GM21381 (cell line): ENCODE data around the gene SLC13A3.
"Not testable (repeated sequence)": the region's sequence is repeated elsewhere in the genome, so short reads cannot be mapped to it uniquely, and the experiment has no call there.

Source experiments
- ATAC-seq: cut with Tn5 transposase; IDR thresholded peaks from one replicate; pipeline ENCODE4 v1.9.1; 2021; ENCODE audit warnings: mild to moderate bottlenecking, moderate library complexity; ENCODE audit not compliant: unreplicated experiment

Gene SLC13A3

GRCh38 chr20:46682063-46682821 is 31.0 kb upstream of the SLC13A3 start:
- no peak for ATAC-seq

GRCh38 chr20:46681032-46681854 is 30.0 kb upstream of the SLC13A3 start:
- no peak for ATAC-seq

- no peak for ATAC-seq
Observed at GRCh38 chr20:46680684-46681031, 29.4 kb upstream of the SLC13A3 start.

DNA sequence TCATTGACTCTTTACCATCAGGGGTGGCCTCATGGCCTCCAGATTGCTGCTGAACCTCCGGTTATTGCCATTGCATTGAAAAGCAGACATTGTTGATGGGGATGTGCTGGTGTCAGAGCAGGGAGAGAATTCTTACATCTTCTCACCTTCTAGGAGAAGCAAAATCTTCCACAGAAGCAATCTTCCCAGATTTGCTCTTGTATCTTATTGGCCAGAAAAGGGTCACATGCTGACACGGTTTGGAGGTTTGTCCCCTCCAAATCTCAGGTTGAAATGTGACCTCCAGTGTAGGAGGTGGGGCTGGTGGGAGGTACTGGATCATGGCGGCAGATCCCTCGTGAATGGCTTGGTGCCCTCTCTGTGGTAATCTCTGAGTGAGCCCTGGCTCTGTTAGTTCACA is 27.3 kb upstream of the SLC13A3 start:
- ATAC-seq, result no peak

DNA sequence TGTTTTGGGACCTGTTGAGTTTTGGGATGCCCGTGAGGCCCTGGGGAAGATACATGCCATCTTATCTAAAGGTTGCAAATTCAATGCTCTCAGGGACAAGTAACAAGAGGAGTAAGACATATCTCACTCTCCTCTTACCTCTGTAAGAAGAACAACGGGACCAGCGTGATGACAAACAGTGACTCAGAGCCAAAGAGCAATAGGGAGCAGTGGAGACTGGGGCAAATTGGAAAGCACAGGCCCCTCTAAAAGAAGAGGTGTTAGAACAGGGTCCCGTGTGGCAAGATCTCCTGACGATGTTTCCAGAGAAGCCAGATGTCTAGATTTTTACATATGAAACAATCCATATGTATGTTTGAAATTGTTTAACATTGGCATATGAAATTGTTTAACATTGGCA is 26.3 kb upstream of the SLC13A3 start:
- ATAC-seq, result no peak

DNA sequence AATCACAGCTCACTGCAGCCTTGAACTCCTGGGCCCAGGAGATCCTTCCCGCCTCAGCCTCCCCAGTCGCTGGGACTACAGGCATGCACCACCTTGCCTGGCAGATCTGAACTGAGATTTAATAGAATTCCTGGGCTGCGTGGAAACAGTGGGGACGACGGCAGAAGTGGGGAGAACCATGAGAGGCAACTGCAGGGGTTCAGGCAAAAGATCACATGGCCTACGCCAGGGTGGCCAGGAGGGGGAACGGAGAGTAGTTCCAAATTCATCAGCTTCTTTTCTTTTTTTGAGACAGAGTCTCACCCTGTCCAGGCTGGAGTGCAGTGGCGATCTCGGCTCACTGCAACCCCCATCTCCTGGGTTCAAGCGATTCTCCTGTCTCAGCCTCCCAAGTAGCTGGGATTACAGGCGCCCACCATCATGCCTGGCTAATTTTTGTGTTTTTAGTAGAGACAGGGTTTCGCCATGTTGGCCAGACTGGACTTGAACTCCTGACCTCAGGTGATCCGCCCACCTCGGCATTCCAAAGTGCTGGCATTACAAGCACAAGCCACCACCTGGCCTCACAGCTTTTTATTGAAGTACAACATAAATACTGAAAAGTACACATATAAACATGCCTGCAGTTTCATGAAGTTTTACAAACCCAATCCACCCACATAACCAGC is 25.5 kb upstream of the SLC13A3 start:
- ATAC-seq, result not testable (repeated sequence)

DNA sequence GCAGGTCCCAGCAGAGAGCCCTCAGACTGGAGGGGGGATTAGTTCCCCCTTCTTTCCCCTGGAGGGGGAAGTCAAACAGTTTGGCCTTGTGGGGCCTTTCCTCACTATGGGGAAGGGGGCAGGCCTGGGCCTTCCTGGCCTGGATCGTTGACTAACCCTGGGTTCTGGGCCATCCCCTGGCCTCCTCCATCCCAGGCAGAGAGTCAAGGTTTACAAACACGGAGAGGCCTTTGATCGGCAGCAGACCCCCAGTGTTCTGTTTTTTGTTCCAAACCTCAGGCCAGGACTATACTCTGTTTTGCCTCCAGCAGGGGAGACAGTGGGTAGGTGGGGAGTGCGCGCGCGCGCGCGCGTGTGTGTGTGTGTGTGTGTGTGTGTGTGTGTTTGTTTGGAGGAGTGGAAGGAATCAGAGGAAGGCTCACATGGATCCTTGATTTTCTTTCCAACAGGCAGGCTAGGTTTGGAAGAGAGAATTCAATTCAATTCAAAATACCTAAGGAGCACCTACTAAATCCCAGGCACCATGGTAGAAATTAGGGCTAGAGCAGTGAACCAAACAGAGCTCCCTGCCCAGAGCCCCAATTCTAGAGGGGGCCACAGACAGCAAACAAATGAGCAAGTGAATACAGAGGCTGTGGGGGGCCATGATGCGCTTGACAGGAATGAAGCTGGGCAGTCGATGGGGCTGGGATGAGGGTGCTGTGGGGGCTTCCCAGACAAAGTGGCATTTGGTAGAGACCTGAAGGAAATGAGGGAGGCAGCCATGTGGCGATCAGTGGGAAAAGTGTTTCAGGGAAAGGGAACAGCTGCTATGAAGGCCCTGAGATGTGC is 23.2 kb upstream of the SLC13A3 start:
- ATAC-seq, result no peak

DNA sequence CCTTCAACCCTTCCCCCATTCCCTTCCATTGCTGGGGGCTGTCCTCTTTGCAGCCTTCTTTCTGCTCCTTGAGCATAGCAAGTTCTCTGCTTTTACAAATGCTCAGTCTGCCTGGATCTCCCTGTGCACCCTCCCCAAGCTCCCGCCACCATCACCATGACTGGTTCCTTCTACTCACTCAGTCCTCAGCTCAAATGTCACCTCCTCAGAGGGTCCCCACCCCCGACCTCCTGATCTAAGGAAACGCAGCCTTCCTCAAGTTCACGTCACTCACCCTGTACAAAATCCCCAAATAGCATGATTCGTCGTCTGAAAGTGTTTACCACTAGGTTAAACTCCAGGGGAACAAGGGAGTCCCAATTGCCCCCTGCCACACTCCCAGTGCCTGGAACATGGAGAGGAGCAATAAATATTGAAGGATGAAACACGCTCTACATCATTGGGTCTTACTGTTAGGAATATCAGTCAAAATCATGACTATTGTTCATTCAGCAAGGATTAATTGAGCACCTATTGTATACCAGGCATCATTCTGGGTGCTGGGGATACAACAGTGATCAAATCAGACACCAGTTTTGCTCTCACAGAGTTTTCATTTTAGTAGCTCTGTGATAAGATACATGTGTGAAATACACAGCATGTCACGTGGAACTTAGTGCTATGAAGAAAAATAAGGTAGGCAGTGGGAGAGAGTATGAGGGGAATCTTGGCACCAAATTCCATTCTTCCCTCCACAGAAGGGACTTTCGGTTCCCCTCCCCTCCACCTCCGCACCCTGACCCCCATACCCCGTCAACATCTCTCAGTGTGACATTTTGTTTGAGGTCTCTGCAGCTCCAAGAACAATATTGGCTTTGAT is 22.4 kb upstream of the SLC13A3 start:
- no peak for ATAC-seq

DNA sequence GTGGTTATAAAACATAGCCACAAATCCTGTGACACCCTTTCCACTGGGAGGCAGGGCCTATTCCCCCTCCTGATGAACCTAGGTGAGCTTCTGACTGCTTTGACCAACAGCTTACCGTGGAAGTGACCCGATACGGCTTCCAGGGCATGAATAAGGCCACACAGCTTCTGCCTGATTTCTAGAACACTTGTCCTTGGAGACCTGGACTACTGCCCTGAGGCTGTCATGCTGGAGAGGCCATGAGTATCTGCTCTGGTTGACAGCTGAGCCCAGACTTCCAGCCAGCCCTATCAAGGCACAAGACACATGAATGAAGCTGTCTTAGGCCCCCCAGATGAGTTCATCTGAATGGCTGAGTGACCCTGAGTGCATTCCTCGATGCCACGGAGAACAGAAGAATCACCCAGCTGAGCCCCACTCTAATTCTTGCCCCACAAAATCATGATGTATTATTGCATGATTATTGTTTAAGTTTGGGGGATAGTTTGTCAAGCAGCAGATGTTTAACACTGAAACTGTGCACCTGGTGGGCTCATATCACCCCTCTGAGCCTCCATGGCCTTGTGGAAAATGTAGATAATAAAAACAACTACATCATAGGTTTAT is 21.4 kb upstream of the SLC13A3 start:
- ATAC-seq, result no peak

GRCh38 chr20:46671866-46672542 is 20.7 kb upstream of the SLC13A3 start:
- no peak for ATAC-seq

DNA sequence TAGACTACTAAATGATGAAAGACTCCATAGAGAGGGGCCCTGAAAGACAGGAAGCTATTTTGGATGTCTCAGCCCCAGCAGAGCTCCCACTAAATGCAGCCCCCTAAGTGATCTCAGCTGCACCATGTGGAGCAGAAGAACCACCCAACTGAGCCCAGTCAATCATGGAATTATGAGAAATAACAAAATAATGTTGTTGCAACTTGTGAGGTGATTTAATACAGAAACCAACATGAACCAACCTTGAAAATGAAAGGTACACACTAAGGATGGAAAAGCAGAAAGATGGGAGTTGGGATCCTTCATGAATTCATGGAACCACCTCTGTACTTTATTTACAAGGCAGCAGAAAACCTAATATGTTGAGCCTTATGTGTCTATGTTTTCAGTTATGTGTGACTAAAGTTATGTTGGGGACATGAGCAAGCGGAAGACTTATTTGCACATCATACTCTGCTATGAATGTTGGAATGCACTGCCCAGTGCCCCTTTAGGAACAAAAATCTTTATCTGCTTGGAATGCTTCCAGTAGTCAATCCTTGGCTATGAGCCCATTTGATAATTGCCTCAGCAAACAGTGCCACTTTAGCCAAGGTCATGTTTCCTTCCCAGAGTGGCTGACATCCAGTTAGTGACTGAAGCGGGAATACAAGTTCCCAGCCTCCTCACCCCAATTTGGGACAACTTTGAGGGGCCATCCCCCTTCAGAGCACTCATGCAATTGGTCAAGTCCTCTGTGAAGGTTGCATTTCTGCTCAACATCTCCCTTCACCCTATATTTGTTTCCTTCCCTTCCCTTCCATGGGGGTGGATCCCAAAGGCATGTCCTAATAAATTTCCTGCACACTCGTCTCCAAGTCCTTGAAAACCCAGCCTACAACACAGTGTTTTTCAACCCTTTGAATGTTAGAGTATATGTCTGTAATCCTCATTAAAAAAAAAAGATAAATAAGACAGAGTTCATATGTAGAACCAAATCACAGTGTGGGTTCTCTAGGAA is 19.6 kb upstream of the SLC13A3 start:
- ATAC-seq, result no peak

GRCh38 chr20:46670228-46670584 is 18.9 kb upstream of the SLC13A3 start:
- ATAC-seq, result no peak

DNA sequence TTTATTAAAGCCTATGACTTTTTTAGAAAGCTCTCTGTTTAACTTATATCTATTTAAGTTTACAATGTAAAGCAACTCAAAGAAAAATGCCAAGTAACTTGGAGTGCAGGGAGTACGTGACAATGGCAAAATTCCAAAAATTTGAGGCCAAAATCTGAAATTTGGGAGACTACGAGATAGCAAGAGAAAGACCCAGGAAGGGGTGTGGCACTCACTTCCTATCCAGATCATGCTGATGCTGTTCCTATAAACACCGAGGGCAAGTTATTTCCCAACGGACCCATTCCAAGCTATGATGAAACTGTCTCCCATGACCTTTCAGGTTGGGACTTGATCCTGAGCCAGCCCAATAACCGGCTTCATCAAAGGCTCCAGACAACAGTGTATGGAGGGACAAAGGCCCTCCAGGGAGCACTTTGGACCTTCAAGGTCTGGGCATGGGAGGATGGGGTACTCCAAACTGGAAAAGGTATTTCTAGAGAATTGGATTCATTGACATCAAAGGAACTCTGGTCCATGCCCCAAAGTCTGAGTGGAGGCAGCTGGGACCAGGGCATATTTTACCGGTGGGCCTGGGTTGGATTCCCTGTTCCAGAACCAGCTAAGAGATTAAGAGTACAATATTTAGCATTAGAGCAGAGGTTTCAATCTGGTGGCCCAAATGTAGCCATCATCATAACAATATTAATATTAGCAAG is 15.7 kb upstream of the SLC13A3 start:
- no peak for ATAC-seq

DNA sequence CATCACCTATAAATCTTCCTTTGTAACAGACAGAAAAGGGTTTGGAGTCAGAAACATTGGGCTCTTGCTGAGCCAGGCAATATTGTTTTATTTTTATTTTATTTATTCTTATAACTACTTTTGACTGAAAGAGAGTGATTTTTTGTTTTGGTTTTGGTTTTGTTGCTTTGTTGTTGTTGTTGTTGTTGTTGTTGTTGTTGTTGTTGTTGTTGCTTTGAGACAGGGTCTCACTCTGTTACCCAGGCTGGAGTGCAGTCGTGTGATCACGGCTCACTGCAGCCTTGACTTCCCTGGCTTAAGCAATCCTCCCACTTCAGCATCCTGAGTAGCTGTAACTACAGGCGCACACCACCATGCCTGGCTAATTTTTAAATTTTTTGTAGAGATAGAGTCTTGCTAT is 15.0 kb upstream of the SLC13A3 start:
- no peak for ATAC-seq

DNA sequence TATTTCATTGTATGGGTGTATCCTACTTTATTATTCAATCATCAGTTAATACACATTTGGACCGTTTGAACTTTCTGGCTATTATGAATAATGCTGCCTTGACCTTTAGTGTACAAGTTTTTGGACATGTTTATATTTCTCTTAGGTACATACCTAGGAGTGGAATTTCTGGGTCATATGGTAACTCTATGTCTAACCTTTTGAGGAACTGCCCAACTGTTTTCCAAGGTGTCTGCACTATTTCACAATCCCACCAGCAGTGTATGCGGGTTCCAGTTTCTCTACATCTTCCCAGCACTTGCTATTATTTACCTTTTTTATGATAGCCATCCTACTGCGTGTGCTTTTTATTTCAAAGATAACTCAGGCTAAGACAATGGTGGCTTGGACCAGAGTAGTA is 14.3 kb upstream of the SLC13A3 start:
- ATAC-seq, result no peak

- ATAC-seq, result no peak
Observed at GRCh38 chr20:46663531-46663930, 12.3 kb upstream of the SLC13A3 start.

DNA sequence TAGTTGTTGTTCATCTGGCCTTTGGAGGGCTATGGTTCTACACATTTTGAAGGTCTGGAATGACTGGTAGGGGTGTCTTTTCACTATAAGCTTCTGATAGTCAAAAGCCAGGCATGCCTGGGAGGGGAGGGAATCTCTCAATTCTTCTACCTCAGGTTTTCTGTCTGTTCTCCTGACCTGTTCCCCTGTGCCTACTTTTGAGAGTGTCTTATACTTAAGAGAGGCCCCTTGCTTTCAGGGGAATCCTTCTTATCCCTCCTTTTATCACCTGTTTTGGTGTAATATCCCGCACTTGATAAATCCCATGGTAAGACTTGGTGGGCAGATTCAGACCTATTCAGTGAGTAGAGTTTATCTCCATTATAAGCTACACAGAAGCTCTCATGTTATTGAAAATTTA is 10.4 kb upstream of the SLC13A3 start:
- no peak for ATAC-seq
